NCI-H524 treated with DMSO at 0.1 percent for 48 hours (cell line): ENCODE results near the gene CWH43.
"Not testable (repeated sequence)": the region's sequence is repeated elsewhere in the genome, so short reads cannot be mapped to it uniquely, and the experiment has no call there.

Experiments used
- DNase-seq: peaks from one replicate; lab custom pipeline; 2025; lab: John Stamatoyannopoulos, UW

Gene CWH43

DNA sequence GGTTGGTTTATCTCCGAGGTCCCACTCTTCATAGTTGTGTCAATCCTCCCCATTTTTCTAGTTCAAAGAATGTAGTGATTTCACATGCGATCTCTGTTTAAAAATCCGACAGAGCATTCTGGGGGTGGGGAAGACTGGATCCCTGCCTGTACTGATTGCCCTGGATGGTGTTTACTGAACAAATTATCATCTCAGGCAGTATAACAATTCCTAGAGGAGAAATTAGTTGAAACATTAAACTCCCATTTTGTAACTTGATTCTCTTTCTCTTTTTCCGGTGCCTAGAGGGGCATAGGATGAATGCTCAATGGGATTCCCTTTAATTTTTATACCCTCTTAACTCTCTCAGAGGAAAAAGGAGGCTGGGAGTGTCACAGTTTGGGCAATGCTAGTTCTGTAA, 10.0 kb upstream of the CWH43 start:
- DNase-seq = no peak

DNA sequence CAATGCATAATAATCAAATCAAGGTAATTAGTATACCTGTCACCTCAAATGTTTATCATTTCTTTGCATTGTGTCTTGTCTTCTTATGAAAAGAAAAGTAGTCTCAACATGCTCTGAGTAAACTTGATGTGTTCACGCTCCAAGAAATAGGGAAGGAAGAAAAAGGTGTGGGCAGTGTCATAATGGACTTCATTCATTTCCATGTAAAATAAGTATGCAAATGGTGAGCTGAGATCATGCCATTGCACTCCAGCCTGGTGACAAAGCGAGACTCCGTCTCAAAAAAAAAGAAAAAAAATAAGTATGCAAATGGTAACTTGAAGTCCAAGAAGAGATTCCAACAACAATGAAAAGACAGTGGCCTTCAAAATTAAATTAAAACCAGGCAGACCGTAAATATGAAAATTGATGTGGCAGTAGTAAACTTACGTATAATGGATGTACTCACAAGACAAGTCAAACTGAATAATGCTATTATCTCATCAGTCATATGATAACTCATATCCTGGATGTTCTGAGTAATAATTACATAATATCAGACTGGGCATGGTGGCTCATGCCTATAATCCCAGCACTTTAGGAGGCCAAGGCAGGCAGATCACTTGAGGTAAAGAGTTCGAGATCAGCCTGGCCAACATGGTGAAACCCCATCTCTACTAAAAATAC, 6.0 kb upstream of the CWH43 start:
- no peak for DNase-seq

DNA sequence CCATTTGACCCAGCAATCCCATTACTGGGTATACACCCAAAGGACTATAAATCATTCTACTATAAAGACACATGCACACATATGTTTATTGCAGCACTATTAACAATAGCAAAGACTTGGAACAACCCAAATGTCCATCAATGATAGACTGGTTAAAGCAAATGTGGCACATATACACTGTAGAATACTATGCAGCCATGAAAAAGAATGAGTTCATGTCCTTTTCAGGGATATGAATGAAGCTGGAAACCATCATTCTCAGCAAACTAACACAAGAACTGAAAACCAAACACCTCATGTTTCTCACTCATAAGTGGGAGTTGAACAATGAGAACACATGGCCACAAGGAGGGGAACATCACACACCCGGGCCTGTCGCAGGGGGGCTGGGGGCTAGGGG, 2.1 kb upstream of the CWH43 start:
- DNase-seq = not testable (repeated sequence)

DNA sequence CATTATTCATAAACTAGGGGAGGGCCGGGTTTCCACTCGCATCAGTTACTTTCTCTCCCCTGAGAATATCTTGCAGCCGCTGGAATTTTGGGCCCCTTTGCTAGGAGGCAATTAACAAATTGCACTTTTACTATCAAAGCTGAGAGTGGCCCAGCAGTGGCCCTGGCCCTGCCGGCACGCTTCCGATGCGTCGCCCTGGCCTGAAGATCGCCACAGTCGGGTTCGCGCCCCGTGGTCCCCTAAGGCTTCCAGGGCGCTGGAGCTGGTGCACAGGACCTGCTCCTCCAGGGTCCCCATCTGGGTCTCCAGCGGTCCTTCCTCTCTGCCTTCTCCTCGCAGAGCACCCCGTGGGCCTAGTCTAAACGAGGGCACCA, 486 bp upstream of the CWH43 start:
- no peak for DNase-seq

DNA sequence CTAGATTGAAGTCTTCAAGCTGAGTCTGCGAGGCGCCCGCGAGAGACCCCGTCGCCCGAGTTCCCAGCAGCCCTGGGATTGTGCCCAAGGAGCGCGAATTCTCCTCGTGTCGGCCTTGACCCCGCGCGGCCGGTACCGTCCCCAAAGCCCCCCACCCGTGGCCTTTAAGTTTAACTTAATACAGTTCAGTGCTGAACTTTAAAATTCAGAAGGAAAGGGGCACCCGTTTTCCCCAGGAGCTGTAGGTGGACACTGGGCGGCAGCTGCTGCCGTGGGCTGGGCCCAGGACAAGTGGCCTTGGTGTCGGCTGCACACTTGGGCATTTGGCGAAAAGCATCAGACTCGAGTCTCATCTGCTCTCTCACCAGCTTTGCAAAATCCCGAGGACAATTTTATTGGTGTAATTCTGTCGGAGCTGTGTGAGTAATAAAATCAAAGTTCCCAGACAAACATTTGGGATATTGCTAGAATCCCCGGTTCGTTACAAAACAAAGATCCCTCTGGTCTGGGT, 634 bp downstream of the CWH43 start:
- DNase-seq = no peak

DNA sequence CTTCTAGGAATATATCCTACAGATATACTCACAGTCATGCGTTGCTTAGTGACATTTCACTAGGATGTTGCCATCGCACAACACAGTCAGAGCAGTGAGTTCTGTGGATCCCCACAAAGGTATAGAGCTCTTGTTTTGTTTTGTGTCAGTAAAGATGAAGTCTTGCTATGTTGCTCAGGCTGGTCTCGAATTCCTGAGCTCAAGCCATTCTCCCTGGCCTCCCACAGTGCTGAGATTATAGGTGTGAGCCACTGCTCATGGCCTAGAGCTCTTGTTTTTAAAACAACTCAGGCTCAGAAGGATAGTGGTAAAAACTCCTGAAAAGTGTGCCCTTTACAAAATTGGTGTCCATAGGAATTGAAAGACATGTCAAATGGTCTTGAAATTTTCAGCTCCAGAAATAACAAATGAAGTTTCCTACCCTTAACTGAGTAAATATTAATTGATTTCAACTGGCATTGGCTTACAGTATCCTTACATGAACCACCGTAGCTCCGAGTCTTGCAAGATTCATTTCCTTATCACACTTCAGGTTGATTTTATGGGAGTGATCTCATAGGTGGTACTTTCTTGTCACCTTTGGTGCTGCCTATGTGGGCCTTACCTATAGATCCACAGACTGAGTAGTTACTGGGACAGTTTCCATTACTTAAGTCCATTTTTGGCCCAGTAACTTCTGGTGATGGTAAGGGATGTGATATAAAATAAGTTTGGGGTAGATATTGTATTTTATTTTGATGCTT, 3.6 kb downstream of the CWH43 start:
- DNase-seq = no peak

DNA sequence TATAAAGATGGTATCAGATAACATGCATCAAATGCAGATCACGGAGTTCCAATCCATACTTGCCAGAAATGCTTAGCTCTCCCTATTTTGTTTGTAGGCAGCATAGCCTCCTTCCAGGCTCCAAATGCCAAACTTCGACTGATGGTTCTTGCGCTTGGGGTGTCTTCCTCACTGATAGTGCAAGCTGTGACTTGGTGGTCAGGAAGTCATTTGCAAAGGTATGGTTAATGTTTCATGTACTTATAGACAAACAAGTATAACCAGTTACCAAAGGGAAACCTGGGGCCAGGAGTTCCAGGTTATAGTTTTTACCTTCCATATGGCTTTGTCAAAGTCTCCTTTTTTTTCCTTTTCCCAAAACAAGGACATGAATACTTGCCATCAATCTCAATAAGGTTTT, 5.3 kb downstream of the CWH43 start:
- no peak for DNase-seq

DNA sequence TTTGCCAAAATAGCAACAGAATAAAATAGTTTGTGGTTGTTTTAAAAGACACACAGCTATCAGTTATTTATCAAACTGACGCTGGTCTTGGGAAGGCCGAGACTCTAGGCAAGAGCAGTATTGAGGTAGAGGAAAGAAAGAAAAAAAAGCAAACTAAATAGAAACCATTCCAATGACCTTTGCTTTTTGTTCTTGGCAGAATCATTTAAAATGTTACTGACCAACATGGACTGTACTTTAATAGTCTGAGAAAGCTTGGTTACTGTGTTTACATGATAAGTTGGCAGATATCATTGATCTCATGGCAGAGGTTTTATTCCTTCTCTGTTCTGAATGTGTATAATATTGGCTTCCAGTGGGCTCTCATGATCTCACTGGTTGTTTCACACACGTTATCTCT, 11.9 kb downstream of the CWH43 start:
- DNase-seq = no peak

DNA sequence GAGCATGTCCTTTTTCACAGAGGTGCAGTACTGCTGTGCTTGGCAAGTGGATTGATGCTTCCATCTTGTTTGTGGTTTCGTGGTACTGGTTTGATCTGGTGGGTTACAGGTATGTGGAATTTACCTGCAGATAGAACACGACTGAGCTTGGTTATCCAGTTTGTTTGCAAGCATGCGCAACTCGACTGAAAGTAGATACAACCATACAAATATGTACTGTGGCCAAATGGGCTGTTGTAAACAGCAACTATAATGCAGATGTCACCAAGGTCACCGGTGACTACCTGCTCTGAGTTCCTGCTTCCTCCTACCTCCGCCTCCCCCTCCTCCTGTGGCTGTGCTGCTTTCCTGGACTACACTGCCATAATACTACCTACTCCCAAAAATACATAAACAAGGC, 12.4 kb downstream of the CWH43 start:
- DNase-seq = no peak

DNA sequence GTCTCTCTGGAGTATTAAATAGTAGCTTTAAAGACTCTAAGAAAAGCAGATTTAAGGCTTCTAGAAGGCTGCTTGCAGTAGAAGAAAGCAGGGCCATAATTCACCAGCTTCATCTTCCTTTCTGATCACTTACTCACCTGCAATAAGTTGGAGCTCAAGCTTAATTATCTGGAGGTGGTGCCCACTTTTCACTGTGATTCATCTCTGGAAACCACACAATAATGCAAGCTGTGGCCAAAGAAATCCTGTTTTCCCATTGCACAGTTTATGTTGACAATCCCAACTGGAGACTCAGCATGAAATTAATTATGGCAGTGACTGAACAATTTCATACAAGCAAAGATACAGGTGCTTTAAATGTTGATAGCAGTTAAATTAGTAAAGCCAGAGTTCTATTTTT, 14.7 kb downstream of the CWH43 start:
- no peak for DNase-seq

DNA sequence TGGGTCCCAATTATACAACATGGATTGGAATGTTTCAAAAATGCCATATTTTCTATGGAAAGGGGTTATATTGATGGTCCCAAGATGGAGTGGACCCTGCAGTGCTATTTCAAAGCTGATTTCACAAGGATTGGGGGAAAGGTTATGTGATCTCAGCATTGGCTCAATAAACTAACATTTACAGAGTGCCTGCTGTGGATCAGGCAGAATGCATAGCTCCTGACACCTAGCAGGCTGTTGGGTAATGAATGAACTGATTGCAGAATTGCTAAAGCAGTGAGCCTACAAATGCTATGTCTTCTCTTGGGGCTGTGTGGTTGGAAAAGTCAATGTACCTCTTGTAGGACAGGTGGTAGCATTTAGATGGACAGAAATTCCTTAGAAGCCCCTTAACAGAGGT, 16.9 kb downstream of the CWH43 start:
- DNase-seq = no peak

DNA sequence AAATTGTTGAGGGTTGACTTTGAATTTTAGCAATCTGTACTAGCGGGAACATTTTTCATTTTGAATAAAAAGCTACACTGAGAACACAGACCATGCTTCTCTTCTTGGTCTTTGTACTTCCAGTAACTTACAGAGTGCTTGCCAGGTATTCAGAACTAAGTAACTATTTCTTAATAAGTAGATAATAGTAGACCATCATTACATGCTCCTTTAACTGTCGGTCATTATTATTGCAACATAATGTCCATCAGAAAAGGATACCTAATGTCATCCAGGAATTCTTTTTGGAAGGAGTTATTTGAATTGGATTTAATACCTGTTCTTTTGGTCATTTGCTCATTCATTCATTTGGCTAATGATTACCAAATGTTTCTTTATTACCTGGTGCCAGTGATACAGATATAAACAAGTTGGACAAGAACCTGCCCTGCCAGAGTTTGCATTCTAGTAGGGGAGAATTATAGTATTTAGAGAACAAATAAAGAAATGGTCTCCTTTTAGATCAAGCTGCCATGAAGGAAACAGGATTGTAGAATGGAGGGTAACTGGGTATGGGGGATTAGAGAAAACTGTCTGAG, 32.7 kb downstream of the CWH43 start:
- DNase-seq = no peak

DNA sequence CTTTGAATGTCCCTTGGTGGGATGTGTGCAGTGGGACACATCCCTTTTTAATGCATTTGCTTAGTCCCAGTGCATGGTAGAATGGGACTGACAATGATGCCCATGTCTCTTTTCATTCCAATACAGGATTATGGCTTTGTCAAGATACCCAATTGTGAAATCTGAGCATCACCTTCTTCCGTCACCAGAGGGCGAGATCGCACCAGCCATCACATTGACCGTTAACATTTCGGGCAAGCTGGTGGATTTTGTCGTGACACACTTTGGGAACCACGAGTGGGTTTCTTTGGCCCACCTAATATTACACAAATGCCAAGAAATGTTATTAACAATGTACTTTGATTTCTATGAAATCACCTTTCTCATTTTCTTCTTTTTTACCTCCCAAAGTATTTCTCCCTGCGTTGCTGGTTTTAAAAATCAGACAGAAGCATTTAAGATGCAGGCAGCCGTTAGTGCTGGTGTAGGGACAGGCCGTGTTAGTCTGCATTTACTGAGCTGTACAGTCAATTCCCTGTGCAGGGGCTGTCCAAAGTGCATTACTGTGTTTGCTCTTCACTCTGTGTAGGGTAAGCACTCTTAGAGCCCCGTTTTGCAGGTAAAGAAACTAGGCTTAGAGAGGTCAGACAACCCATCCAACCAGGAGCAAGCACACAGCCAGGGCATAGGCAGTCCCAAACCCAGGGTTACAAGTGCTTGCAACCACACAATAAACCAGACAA, 46.5 kb downstream of the CWH43 start:
- peak; percentile 2 for DNase-seq

DNA sequence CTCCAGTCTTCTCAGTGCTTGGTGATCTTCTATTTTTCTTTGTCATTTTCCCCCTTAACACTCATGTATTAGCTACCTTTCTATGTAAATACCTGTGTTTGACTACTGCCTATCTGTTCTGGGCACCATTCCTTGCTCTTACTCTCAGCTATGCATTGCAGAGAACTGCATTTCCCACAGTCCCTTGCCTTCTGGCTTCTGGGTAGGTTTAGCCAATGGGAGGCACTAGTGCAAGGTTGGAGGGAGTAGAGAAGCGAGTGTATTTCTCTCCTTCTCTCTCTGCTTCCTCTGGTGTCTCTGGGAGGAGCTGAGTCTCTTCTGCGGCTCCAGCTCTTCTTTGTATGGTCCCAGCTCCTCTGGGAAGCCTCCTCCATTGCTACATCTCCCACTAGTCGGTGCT, 50.5 kb downstream of the CWH43 start:
- DNase-seq = no peak

DNA sequence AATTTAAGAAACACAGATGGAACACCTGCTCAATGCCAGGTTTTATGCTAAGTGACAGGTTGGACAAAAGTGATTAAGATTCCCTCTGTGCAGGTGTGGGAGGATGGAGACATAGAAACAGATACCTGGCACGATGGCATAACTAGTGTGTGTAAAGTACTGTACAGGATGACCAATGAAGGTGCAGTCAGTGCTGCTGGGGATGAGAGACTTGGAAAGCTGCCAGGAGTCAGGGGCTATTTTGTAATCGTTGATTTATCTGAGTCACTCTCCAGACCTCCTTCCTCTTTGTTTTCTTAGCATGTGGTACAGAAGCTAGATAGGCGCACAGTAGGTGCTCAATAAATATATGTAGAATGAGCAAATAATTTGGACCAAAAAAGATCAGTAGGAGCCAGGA, 58.2 kb downstream of the CWH43 start:
- DNase-seq = no peak

DNA sequence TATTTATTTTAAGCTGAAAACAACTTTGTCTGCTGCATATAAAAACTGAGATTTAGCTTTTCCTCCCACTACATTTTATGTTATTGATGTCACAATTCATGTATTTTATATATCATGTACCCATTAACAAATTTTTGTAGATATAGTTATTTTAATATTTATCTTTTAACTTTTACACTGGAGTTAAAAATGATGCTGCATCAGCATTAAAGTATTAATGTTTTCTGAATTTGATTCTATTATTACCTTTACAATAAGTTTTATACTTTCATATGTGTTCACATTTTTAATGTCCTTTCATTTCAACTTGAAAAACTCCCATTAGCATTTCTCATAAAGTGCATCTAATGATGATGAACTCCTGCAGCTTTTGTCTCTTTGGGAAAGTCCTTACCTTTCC, 72.2 kb downstream of the CWH43 start:
- DNase-seq = no peak

DNA sequence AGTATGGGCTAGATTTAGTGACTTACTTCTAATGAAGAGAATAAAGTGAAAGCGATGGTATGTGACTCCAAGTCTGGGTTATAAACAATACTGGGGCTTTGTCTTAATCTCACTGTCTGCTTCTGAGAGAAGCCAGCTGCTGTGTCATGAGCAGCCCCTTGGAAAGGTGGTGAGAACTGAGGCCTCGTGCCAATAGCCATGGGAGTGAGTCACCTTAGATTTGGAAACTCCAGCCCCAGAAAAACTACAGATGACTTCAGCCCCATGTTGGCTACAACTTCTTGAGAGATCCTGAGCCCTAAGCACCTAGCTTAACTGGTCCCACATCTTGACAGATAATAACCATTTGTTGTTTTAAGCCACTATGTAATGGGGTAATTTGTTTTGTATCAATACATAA, 77.6 kb downstream of the CWH43 start:
- no peak for DNase-seq

DNA sequence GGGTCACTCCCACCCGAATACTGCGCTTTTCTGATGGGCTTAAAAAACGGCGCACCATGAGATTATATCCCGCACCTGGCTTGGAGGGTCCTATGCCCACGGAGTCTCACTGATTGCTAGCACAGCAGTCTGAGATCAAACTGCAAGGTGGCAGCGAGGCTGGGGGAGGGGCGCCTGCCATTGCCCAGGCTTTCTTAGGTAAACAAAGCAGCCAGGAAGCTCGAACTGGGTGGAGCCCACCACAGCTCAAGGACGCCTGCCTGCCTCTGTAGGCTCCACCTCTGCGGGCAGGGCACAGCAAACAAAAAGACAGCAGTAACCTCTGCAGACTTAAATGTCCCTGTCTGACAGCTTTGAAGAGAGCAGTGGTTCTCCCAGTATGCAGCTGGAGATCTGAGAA, 86.1 kb downstream of the CWH43 start:
- not testable (repeated sequence) for DNase-seq

DNA sequence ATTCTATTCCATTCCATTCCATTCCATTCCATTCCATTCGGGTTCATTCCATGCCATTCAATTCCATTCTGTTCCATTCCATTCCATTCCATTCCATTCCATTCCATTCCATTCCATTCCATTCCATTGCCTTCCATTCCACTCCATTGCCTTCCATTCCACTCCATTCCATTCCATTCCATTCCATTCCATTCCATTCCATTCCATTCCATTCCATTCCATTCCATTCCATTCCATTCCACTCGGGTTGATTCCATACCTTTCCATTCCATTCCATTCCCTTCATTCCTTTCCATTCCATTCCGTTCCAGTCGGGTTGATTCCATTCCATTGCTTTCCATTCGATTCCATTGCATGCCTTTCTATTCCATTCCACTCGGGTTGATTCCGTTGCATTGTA, 105.8 kb downstream of the CWH43 start:
- not testable (repeated sequence) for DNase-seq

DNA sequence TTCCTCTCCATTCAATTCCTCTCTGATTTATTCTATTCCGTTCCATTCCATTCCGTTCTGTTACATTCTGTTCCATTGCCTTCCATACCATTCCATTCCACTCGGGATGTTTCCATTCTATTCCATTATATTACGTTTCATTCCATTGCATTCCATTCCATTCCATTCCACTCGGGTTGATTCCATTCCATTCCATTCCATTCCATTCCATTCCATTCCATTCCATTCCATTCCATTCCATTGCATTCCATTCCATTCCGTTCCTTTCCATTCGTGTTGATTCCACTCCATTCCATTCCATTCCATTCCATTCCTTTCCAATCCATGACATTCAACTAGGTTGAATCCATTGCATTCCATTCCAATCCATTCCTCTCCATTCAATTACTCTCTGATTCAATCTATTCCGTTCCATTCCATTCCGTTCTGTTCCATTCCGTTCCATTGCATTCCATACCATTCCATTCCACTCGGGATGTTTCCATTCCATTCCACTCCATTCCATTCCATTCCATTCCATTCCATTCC, 106.6 kb downstream of the CWH43 start:
- not testable (repeated sequence) for DNase-seq

DNA sequence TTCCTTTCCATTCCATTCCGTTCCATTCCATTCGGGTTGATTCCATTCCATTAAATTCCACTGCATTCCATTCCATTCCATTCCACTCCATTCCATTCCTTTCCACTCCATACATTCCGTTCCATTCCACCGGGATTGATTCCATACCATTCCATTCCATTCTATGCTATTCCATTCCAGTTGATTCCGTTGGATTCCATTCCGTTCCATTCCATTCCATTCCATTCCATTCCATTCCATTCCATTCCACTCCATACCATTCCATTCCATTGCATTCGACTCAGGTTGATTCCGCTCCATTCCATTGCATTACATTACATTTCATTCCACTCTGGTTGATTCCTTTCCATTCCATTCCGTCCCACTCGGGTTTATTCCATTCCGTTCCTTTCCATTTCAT, 110.1 kb downstream of the CWH43 start:
- not testable (repeated sequence) for DNase-seq

DNA sequence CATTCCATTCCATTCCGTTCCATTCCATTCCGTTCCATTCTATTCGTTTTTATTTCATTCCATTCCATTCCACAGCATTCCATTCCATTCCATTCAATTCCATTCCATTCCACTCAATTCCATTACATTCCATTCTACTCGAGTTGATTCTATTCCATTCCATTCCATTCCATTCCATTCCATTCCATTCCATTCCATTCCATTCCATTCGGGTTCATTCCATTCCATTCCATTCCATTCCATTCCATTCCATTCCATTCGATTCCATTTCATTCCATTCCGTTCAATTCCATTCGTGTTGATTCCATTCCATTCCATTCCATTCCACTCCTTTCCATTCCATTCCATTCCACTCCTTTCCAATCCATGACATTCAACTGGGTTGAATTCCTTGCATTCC, 110.6 kb downstream of the CWH43 start:
- DNase-seq = not testable (repeated sequence)
